Measurements from ENCODE around the gene GPR3. TPM values are rescaled to one million over a fixed set of nuclear protein-coding genes. Genes with fewer than 3 reads are reported as not detected.

GPR3 gene
- total RNA-seq, 1 experiment from 2014 or later = 0.98 TPM

GRCh38 chr1:27372022-27372807 is 20.2 kb upstream of the GPR3 start:
- Histone ChIP-seq H3K4me3 (no peak overlapping the region), H3K36me3 (ENCODE audit: low read depth) (no peaks in the 10 kb centered on the region), H3K27me3 (ENCODE audit: insufficient read depth, low read depth) (no peaks in the 10 kb centered on the region), H3K4me2 (no peak overlapping the region), H3K9me2 (ENCODE audit: insufficient read depth) (no peaks in the 10 kb centered on the region), H4K20me1 (ENCODE audit: insufficient read depth) (no peaks in the 10 kb centered on the region), H3K27ac (no peak overlapping the region), H2AFZ (no peak overlapping the region), H3K9me3 (ENCODE audit: insufficient read depth, low read depth) (no peaks in the 10 kb centered on the region), H3K79me2 (ENCODE audit: low read depth) (no peaks in the 10 kb centered on the region), H3F3A (ENCODE audit: insufficient read depth, low read depth) (no peaks in the 10 kb centered on the region), H3K4me1 (replicated peaks; ENCODE audit: insufficient read depth) (0 out of 2 replicates have a peak, but pooled peaks cover 1% of the 10 kb centered on the region)
- ChIA-PET CTCF (interaction anchor here (1.0 kb wide), 1 partner anchor 73 kb away, joined by 3 read pairs; no protein-coding TSS in a partner anchor), POLR2A (ENCODE audit: unreplicated experiment) (interaction anchor here (0.7 kb wide), 1 partner anchor 34 kb away, joined by 15 read pairs; no protein-coding TSS in a partner anchor)
- BruUV-seq (replicated peaks) = no TSS peak
- intact Hi-C loops (cut with micrococcal nuclease; ENCODE audit: unreplicated experiment) = no loop called here
- no peak for TF ChIP-seq EZH2 (IDR thresholded peaks at IDR 0.05; ENCODE audit: low read depth)
- TF ChIP-seq CTCF (conservative IDR thresholded peaks at IDR 0.05) = no peak
- DNase-seq = no peak

GRCh38 chr1:27372808-27373690 is 19.4 kb upstream of the GPR3 start:
- no peak for DNase-seq
- no TSS peak for BruUV-seq (replicated peaks)
- Histone ChIP-seq H3K4me1 (replicated peaks; ENCODE audit: insufficient read depth) (no peaks in the 10 kb centered on the region), H2AFZ (no peak overlapping the region), H3K27me3 (ENCODE audit: insufficient read depth, low read depth) (no peaks in the 10 kb centered on the region), H3F3A (ENCODE audit: insufficient read depth, low read depth) (no peaks in the 10 kb centered on the region), H4K20me1 (ENCODE audit: insufficient read depth) (no peaks in the 10 kb centered on the region), H3K79me2 (ENCODE audit: low read depth) (no peaks in the 10 kb centered on the region), H3K4me3 (no peak overlapping the region), H3K4me2 (no peak overlapping the region), H3K36me3 (ENCODE audit: low read depth) (no peaks in the 10 kb centered on the region), H3K9me2 (ENCODE audit: insufficient read depth) (no peaks in the 10 kb centered on the region), H3K9me3 (ENCODE audit: insufficient read depth, low read depth) (no peaks in the 10 kb centered on the region), H3K27ac (no peak overlapping the region)
- TF ChIP-seq EZH2 (IDR thresholded peaks at IDR 0.05; ENCODE audit: low read depth) (no peak), CTCF (conservative IDR thresholded peaks at IDR 0.05) (peak; percentile 29; the same call in 1 of the 2 replicates)
- intact Hi-C loops (cut with micrococcal nuclease; ENCODE audit: unreplicated experiment) = no loop called here
- ChIA-PET CTCF (no interaction called here), POLR2A (ENCODE audit: unreplicated experiment) (no interaction called here)

GRCh38 chr1:27374362-27375086 is 17.9 kb upstream of the GPR3 start, which contains the start of gene FCN3:
FCN3 (minus strand) TSS chr1:27374824; CDS start chr1:27374818, 6 bp downstream.
- Histone ChIP-seq H2AFZ (no peak within 1 kb of the TSS), H4K20me1 (ENCODE audit: insufficient read depth) (no peaks in the 10 kb centered on the region), H3K9me3 (ENCODE audit: insufficient read depth, low read depth) (no peaks in the 10 kb centered on the region), H3K79me2 (ENCODE audit: low read depth) (no peaks in the 10 kb centered on the region), H3K27ac (no peak within 1 kb of the TSS), H3K4me1 (replicated peaks; ENCODE audit: insufficient read depth) (no peaks in the 10 kb centered on the region), H3K4me3 (no peak within 1 kb of the TSS), H3K27me3 (ENCODE audit: insufficient read depth, low read depth) (no peaks in the 10 kb centered on the region), H3K4me2 (no peak within 1 kb of the TSS), H3K36me3 (ENCODE audit: low read depth) (no peaks in the 10 kb centered on the region), H3K9me2 (ENCODE audit: insufficient read depth) (no peaks in the 10 kb centered on the region), H3F3A (ENCODE audit: insufficient read depth, low read depth) (no peaks in the 10 kb centered on the region)
- no peak for DNase-seq
- CTCF ChIA-PET = no interaction called here
- POLR2A ChIA-PET (ENCODE audit: unreplicated experiment) = no interaction called here
- no peak for TF ChIP-seq EZH2 (IDR thresholded peaks at IDR 0.05; ENCODE audit: low read depth)
- no peak for TF ChIP-seq CTCF (conservative IDR thresholded peaks at IDR 0.05)
- intact Hi-C loops (cut with micrococcal nuclease; ENCODE audit: unreplicated experiment) = no loop called here
- BruUV-seq (replicated peaks) = no TSS peak
